Coronary artery (tissue), 2 donors: ENCODE data around the gene PLEKHA7.
A peak's percentile ranks its signal among the peaks of the same experiment; 100 is the strongest.

Experiments
- DNase-seq: peaks from one replicate; pipeline ENCODE4 v3.0.0-alpha.2; 2017; ENCODE audit warnings: low spot score
- H3K27ac ChIP-seq, 2 donors: fragments of 200-600 bp; sonication (generic); one replicate each; pipeline ENCODE4 v1.5.1; 2016 to 2019
- H3K4me3 ChIP-seq: fragments of 200-600 bp; sonication (generic); 2 replicates; pipeline ENCODE4 v1.5.1; 2016; ENCODE audit warnings: mild to moderate bottlenecking, moderate library complexity
- TF ChIP-seq, protein P1 (sequence below): fragments of 200-600 bp; sonication (generic); IDR thresholded peaks from one replicate; pipeline ENCODE4 v1.5.1; 2019; ENCODE audit warnings: antibody characterized with exemption

Gene PLEKHA7

GRCh38 chr11:16813126-16813525 is 201.1 kb downstream of the PLEKHA7 start:
- TF ChIP-seq, protein P1, sequence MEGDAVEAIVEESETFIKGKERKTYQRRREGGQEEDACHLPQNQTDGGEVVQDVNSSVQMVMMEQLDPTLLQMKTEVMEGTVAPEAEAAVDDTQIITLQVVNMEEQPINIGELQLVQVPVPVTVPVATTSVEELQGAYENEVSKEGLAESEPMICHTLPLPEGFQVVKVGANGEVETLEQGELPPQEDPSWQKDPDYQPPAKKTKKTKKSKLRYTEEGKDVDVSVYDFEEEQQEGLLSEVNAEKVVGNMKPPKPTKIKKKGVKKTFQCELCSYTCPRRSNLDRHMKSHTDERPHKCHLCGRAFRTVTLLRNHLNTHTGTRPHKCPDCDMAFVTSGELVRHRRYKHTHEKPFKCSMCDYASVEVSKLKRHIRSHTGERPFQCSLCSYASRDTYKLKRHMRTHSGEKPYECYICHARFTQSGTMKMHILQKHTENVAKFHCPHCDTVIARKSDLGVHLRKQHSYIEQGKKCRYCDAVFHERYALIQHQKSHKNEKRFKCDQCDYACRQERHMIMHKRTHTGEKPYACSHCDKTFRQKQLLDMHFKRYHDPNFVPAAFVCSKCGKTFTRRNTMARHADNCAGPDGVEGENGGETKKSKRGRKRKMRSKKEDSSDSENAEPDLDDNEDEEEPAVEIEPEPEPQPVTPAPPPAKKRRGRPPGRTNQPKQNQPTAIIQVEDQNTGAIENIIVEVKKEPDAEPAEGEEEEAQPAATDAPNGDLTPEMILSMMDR = no peak
- Histone ChIP-seq H3K4me3 (no peak overlapping the region), H3K27ac (no peak overlapping the region)
- DNase-seq = no peak

GRCh38 chr11:16812274-16812673 is 201.9 kb downstream of the PLEKHA7 start:
- H3K27ac ChIP-seq = no peak overlapping the region
- DNase-seq = no peak
- TF ChIP-seq, protein P1 = no peak
- H3K4me3 ChIP-seq = no peak overlapping the region

GRCh38 chr11:16811136-16812020 is 202.8 kb downstream of the PLEKHA7 start:
- DNase-seq = no peak
- TF ChIP-seq, protein P1 = no peak
- H3K4me3 ChIP-seq = no peak overlapping the region
- no peak overlapping the region for H3K27ac ChIP-seq

DNA sequence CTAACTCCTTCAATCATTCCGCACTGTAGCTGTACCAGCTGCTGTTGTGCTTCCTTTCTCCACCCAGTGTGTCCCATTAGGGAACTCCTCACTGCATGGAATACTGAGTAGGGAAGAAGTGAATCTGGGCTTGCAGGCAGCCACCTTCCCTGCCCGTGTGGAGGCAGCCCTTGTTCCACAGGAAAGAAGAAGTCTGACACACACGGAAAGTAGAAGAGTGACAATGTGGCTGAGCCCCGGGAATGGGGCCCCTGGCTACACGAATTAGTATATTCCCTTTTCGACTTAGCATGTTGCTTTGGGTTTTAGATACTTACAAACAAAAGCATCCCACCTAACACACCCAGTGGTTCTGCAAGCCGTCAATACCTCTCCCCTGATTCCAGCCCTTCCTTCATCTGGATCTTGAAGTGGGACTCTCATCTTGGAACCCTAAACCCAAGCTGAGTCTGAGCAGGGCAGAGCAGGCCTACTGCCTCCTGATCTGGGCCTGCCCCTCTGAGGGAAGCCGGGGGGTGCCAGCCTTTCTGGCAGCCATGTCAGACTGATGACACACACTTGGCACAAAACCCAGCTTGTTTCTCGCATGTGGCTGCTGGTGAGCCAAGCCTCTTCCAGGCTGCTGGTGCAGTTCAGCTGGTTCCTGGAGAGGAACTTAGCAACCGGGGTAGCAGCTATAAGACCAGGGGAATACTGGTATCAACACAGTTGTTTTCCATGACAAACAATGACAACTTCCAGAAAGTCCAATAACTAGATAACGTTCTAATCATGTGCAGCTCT is 204.1 kb downstream of the PLEKHA7 start:
- Histone ChIP-seq H3K27ac (peak overlapping the region; percentile 5 to 77), H3K4me3 (no peak overlapping the region)
- no peak for DNase-seq
- TF ChIP-seq, protein P1 = no peak

DNA sequence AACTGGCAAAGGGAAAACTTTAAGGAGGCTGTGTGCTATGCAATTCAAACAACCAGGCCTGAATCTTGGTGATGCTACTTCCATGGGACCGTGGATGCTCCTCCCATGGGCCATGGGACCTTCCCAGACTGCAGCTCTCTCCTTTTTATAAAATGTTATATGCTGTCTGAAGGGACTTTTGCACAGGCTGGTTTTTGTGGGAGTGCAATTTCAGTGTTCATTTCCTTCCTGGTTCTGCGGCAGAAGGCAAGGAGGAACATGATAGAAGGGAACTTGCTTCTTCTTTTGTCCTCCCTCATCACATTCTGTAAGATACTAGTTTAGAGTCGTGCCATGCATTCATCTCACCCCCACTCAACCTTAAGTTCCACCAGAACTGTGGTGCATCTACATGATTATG is 206.9 kb downstream of the PLEKHA7 start:
- TF ChIP-seq, protein P1 = no peak
- Histone ChIP-seq H3K27ac (peak overlapping the region in 1 of 2 donors; percentile 24), H3K4me3 (no peak overlapping the region)
- DNase-seq = no peak

- DNase-seq = no peak
- Histone ChIP-seq H3K4me3 (no peak overlapping the region), H3K27ac (peak overlapping the region in 1 of 2 donors; percentile 24)
- TF ChIP-seq, protein P1 = no peak
These were observed 207.4 kb downstream of the PLEKHA7 start for GRCh38 chr11:16806791-16807190.
